Ovary (tissue), 9 donors: ENCODE data around the gene OBSCN. TPM values are rescaled to one million over a fixed set of nuclear protein-coding genes. Genes with fewer than 3 reads are reported as not detected.

Experiments used
- DNase-seq, 5 donors: peaks; one replicate each; pipeline ENCODE4 v3.0.0-alpha.2; 2019 to 2020
- H3K27ac ChIP-seq, 2 donors: fragments of 200-600 bp; one replicate each; pipeline versions ENCODE4 v1.5.1 to v1.8.0; 2019 to 2022
- H3K27me3 ChIP-seq: fragments of 200-600 bp; one replicate; pipeline ENCODE4 v1.8.0; 2022
- H3K36me3 ChIP-seq: fragments of 200-600 bp; sonication (generic); one replicate; pipeline ENCODE4 v1.5.1; 2019
- H3K4me1 ChIP-seq: one replicate; pipeline ENCODE4 v1.8.1; 2013; ENCODE audit warnings: mild to moderate bottlenecking, moderate library complexity; ENCODE audit not compliant: insufficient read depth
- H3K4me3 ChIP-seq: fragments of 200-600 bp; sonication (generic); one replicate; pipeline ENCODE4 v1.5.1; 2017
- H3K9me3 ChIP-seq, 2 donors: fragments of 200-600 bp in 1 of 2; sonication (generic) in 1 of 2; one replicate each; pipeline versions ENCODE4 v1.5.1 to v1.8.1; 2013 to 2019; ENCODE audit warnings: mild to moderate bottlenecking in 1 of 2, moderate library complexity in 1 of 2
- CTCF ChIP-seq, 3 donors: fragments of 450-650 bp in 2 of 3; fragments of 200-600 bp in 1 of 3; IDR thresholded peaks; one replicate each; pipeline versions ENCODE4 v1.5.1 to v1.8.0; 2016 to 2022; ENCODE audit warnings: antibody characterized with exemption in 3 of 3, mild to moderate bottlenecking in 1 of 3
- EP300 ChIP-seq: sonication (generic); formaldehyde crosslinking; IDR thresholded peaks from one replicate; pipeline ENCODE4 v1.6.1; 2017; ENCODE audit warnings: antibody characterized with exemption
- POLR2A ChIP-seq: fragments of 450-650 bp; IDR thresholded peaks from one replicate; pipeline ENCODE4 v1.6.1; 2017; ENCODE audit warnings: antibody characterized with exemption, mild to moderate bottlenecking, moderate library complexity
- WGBS, 3 donors: extraction: QIAGEN DNeasy Blood & Tissue Kit in 1 of 3; methylation state at CpG; one replicate each; pipeline versions ENCODE4 v1.1.5 to v1.1.7; 2013 to 2017; 5-methylcytosine and 5-hydroxymethylcytosine counted together
- intact Hi-C, 4 donors: fragments of 100-400 bp; cut with DNase I; formaldehyde crosslinking; loops; one replicate each; pipeline versions ENCODE4 v1.11.0 to v1.15.1; 2022 to 2023
- polyA plus RNA-seq, 2 donors: library from polyadenylated mRNA; stranded (reverse); fragments of 200-250 nt in 1 of 2; fragments of 350-450 nt in 1 of 2; fragmentation: Illumina TruSeq in 1 of 2; extraction: RNeasy Lipid Tissue Mini Kit (QIAGEN cat#74804) in 1 of 2; gene quantifications; one replicate each; pipeline ENCODE4 v1.2.3, GENCODE V29; 2013 to 2014
- total RNA-seq, 7 donors: library from RNA; depleted of rRNA in 2 of 7; stranded (reverse); fragments of >200 nt in 2 of 7; fragmentation: NEBNext Ultra II Directional in 3 of 7; extraction: Animal tissue kit (Norgen Biotek cat#: 25700) in 3 of 7; gene quantifications; one replicate each; pipeline versions ENCODE4 v1.1.0 to v1.2.4, GENCODE V29; 2016 to 2023
- donor health status: DM: no; HTN: no; CAD: no; lungs with moderate emphysema.
- donor health status: DM: no; HTN: no; CAD: no.
- donor health status: Bipolar disorder and iron deficiency.
- donor health status: DM: yes; HTN: yes; CAD: no.
- donor health status: DM: no; HTN: no; CAD: no.
- donor health status: DM: yes; HTN: yes; CAD: no.

OBSCN gene
- total and polyA plus RNA-seq, 9 donors: 3.5 to 37.1 (median 29.0) TPM

GRCh38 chr1:228369608-228370438 lies 162.0 kb downstream of the OBSCN start:
- H3K27me3 ChIP-seq: no peaks in the 10 kb centered on the region
- no peaks in the 10 kb centered on the region for H3K9me3 ChIP-seq
- peak in 1 of 5 donors; percentile 12 for DNase-seq
- H3K4me3 ChIP-seq: no peak overlapping the region
- 90 to 94% (median 91%) methylated on average over 17 to 18 of the region's 18 CpGs for WGBS, 3 donors
- intact Hi-C loops: loop anchor here in 1 of 4 donors (10.0 kb wide), 1 partner anchor 85 kb away; a partner anchor contains a TSS
- H3K27ac ChIP-seq: no peak overlapping the region
- peaks cover 4% of the 10 kb centered on the region for H3K4me1 ChIP-seq
- TF ChIP-seq POLR2A: no peak
- no peak for TF ChIP-seq CTCF (IDR thresholded peaks at IDR 0.05)
- TF ChIP-seq EP300: no peak
- H3K36me3 ChIP-seq: no peaks in the 10 kb centered on the region

- H3K36me3 ChIP-seq: no peaks in the 10 kb centered on the region
- no peaks in the 10 kb centered on the region for H3K27me3 ChIP-seq
- H3K4me1 ChIP-seq: peaks cover 9% of the 10 kb centered on the region
- TF ChIP-seq EP300: no peak
- intact Hi-C loops: loop anchor here in 1 of 4 donors (10.0 kb wide), 1 partner anchor 84 kb away; a partner anchor contains a TSS
- H3K4me3 ChIP-seq: no peak overlapping the region
- peak in 2 of 5 donors; percentile 13 to 37 for DNase-seq
- H3K9me3 ChIP-seq: no peaks in the 10 kb centered on the region
- H3K27ac ChIP-seq: no peak overlapping the region
- WGBS, 3 donors: 85 to 92% (median 86%) methylated on average over 10 of the region's 10 CpGs
These were observed 162.6 kb downstream of the OBSCN start for GRCh38 chr1:228370439-228370940.

- TF ChIP-seq CTCF (IDR thresholded peaks at IDR 0.05) (no peak), POLR2A (no peak), EP300 (no peak)
- intact Hi-C loops: loop anchor here in 1 of 4 donors (10.0 kb wide), 1 partner anchor 84 kb away; a partner anchor contains a TSS
- H3K9me3 ChIP-seq: no peaks in the 10 kb centered on the region
- peaks cover 9% of the 10 kb centered on the region for H3K4me1 ChIP-seq
- H3K27me3 ChIP-seq: no peaks in the 10 kb centered on the region
- H3K36me3 ChIP-seq: no peaks in the 10 kb centered on the region
- no peak overlapping the region for H3K27ac ChIP-seq
- no peak overlapping the region for H3K4me3 ChIP-seq
- WGBS, 3 donors: 81 to 88% (median 88%) methylated on average over 32 to 50 of the region's 50 CpGs
- peak in 2 of 5 donors; percentile 18 to 47 for DNase-seq
These were observed 163.3 kb downstream of the OBSCN start for GRCh38 chr1:228370941-228371740.

GRCh38 chr1:228371741-228372182 lies 163.9 kb downstream of the OBSCN start:
- TF ChIP-seq POLR2A (no peak), CTCF (IDR thresholded peaks at IDR 0.05) (no peak), EP300 (no peak)
- H3K4me3 ChIP-seq: no peak overlapping the region
- WGBS, 3 donors: 62 to 92% (median 68%) methylated on average over 3 to 4 of the region's 4 CpGs
- no peaks in the 10 kb centered on the region for H3K36me3 ChIP-seq
- H3K27ac ChIP-seq: no peak overlapping the region
- no peaks in the 10 kb centered on the region for H3K9me3 ChIP-seq
- DNase-seq: no peak
- peaks cover 9% of the 10 kb centered on the region for H3K4me1 ChIP-seq
- intact Hi-C loops: loop anchor here in 1 of 4 donors (10.0 kb wide), 1 partner anchor 83 kb away; a partner anchor contains a TSS
- no peaks in the 10 kb centered on the region for H3K27me3 ChIP-seq
